DMS53 treated with DMSO at 0.1 percent for 48 hours (cell line): ENCODE results near the gene ARHGEF2.
A peak's percentile ranks its signal among the peaks of the same experiment; 100 is the strongest.
"Not testable (repeated sequence)": the region's sequence is repeated elsewhere in the genome, so short reads cannot be mapped to it uniquely, and the experiment has no call there.

Experiments
- DNase-seq: peaks from one replicate; lab custom pipeline; 2025; ENCODE audit not compliant: unreplicated experiment; lab: John Stamatoyannopoulos, UW

The ARHGEF2 gene

GRCh38 chr1:155990005-155990739, 11.8 kb upstream of the ARHGEF2 start:
- DNase-seq: no peak

DNA sequence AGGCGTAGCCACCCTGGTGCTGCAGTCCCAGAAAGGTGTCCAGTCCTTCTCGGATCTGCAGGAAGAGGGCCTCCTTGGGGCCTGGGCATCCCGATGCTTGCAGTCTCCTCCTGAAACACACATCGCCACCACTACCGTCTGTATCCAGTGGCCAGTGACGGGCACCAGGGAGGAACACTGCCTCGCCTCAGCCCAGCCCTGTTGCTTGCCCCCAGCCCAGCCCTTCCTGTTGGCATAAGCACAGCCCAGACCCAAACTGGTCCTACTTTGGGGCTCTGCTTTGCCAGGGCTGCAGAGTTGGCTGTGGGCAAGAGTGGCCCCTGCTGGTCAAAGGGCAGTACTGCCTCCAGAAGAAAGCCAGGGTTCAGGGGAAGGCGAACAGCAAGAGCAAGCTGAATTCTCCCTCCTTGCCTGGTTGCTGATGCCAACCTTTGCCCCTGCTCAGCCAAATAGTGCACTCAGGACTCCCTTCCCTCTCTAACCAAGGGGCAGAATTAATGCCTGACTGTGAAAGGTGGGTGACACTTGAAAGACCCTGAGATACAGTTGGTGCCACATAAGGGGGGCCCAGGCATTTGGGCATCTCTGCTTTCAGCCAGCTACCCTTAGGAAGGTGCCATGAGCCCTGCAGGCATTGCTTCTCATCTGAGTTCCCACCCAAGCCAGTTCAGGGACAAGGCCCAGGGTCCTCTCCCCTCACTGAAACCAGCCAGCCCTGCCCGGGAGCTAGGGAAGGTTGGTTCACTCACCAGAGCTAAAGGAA, 11.1 kb upstream of the ARHGEF2 start:
- DNase-seq: peak; percentile 48

- DNase-seq: not testable (repeated sequence)
Measured at GRCh38 chr1:155984903-155985645, 6.7 kb upstream of the ARHGEF2 start.

DNA sequence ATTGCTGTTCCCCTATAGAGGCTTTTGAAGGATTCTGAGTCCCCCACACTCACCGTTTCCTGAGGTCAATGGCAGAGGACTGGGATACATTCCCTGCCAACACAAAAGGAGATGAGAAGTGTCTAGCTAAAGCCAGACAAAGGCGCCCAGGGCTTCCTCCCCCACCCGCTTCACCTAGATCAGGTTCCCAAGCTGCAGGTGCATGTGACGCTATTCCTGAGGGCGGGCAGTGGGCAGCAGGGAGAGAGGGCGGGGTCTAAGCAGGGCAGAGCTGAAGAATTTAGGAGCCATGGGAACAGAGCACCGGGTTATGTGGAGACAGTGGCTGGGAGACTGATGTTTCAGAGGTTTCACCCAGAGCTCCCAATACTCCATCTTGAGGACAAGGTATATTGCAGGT, 6.0 kb upstream of the ARHGEF2 start:
- peak; percentile 66 for DNase-seq

DNA sequence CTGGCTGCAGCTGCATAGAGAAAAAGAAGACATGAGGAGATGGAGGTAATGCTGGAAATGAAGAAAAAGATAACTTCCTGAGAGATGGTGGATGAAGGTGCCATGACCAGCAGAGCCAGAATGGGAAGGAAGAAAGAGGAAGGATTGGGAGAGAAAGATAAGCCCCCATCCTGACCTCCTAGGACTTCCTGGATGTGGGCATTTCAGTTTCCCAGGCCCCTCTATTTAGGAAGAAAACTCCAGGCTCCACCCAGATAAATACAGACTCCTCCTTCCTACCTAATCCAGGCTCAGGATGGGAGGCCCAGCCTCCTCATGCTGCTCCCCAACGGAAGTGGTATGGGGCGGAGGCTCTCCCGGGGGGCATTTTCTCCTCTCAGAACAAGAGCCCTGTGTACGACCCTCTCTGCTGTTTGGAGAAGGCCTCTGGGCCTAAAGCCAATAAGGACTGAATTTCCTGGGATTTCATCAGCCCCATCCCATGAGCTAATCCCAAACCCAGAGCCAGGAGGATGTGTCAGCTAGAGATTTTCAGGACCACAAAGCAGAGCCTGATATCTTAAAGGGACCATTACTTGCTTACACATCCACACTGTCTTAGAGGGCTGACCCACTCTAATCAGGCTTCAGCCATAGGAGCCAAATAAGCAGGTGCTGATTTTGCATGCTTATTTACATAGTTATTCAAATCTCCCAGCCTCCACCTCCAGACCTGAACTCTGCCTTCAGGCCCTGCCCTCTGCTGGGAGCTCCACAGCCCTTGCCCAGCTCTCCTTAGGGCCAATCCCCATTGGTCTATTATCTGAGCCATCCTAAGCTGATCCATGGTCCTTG, 5.1 kb upstream of the ARHGEF2 start:
- DNase-seq: peak; percentile 58

DNA sequence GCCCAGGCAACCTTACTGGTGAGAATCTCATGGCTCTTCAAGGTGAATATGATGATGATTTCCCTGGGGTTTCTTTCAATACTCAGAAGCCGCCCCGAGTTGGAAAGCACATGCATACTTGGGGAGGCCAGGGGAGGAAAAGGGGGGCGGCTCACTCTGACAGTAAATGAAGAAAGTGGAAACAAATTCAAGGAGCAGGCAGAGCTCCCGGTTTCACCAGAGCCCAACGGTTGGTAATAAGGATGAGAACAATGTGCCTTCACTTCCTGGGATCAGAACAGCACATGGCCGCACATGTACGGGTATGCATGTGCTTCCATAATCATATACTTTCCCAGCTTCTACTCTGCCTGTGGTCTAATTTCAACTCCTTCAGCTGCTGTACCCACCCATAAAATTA, 3.8 kb upstream of the ARHGEF2 start:
- no peak for DNase-seq

DNA sequence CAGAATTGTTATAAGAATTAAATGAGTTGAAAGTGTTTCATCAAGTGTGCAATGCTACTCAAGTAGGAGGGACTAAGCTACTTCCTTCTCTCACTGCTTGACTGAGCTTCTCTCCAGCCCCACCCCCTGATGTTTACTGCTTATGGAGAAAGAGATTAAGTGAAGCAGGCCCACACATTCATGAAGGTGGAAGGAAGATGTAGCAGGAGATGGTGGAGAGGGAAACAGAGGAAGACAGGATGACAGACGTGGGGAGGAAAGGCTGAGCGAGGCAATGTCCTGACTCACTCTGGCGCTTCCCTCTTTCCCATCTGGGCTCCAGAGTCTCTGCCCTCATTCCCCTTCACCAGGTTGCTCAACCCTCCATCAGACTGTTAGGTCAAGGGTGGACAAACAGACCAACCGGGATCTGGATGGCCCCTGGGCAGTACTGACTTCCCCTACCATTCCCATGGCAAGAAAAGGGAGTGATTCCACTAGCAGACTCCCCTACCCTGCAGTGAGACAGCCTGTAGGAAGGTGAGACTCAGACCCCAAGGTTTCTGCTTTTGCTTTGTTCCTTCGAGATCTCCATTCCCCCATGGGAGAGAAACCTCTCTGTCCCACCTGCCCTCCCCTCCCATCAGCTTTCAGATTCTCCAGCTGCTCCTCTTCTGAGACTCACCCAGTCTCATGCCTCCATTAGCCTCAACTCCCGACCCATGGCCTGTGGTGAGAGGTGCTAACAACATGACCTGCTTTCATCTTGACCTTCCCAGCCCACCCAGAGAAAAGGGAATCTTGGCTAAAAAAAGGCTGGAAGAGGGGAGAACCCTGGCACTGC, 3.1 kb upstream of the ARHGEF2 start:
- no peak for DNase-seq

GRCh38 chr1:155979597-155980343, 1.4 kb upstream of the ARHGEF2 start:
- DNase-seq: no peak

- no peak for DNase-seq
Measured at GRCh38 chr1:155978973-155979429, 654 bp upstream of the ARHGEF2 start.

DNA sequence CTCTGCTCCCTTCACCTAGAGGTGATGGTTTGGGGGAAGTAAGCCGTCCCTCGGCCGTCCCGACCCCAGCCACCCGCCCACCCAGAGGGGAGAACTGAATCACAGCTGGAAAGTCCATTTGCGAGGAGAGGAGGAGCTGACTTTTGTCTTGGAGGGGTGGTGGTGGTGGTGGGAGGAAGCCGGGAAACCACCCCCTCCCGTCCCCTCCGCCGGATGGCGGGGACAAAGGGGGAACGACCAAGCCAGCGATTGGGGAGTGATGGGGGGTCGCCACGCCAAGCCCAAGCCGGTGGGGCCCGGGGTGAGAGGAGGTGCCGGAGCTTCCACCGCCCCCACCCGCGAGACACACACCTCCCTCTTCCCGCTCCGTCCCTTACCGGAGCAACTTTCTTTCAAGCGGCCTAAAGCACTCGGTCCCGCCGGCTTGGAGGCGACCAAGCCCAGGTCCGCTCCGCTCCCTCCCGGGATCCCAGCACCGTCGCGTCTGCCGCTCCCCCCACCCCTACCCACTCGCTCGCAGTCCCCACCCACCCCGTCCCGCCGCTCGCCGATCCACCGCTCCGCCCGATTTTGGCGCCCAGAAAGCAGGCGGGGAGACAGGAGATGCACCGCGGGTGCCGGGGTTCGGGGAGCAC, 540 bp downstream of the ARHGEF2 start:
- DNase-seq: no peak

- DNase-seq: peak; percentile 7
Measured at GRCh38 chr1:155976913-155977689, 1.2 kb downstream of the ARHGEF2 start.

DNA sequence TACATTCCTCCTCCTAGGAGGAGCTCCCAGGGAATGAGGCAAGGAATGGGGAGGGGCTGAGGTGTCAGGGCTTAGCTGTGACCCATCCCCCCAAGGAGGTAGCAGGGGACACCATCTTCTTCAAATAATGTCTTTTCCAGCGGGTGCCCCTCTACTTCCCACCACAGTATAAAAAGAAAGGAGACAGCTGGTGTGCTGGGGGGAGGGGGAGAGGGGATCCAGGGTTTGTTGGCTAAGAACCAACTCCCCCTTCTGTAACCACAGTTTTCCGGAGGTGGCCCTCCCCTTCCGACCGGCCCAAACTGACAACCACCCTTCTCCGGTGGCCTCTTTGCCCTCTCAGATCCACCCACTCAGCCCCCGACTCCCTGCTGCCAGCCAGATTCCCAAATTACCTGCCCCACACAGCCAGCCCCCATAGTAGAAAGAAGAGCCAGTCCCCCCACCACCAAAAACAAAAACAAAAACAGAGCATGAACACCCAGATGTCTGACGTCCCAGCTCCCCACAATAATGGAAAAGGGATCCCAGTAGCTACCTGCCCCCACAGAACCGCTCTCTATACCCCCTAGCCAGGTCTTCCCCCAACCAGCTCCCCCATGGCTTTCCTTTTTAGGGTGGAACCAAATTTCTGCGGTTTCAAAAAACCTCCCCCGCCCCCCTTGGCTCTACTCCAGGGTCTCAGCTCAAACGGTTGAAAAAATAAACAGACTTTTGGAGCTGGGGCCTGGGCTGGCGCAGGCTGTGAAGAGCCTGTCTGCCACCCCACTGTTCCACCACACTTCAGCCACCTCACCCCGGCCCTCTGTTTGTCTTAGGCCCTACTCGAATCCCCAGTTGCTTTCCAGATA, 2.1 kb downstream of the ARHGEF2 start:
- DNase-seq: no peak

- no peak for DNase-seq
Measured at GRCh38 chr1:155975375-155976061, 2.8 kb downstream of the ARHGEF2 start.

DNA sequence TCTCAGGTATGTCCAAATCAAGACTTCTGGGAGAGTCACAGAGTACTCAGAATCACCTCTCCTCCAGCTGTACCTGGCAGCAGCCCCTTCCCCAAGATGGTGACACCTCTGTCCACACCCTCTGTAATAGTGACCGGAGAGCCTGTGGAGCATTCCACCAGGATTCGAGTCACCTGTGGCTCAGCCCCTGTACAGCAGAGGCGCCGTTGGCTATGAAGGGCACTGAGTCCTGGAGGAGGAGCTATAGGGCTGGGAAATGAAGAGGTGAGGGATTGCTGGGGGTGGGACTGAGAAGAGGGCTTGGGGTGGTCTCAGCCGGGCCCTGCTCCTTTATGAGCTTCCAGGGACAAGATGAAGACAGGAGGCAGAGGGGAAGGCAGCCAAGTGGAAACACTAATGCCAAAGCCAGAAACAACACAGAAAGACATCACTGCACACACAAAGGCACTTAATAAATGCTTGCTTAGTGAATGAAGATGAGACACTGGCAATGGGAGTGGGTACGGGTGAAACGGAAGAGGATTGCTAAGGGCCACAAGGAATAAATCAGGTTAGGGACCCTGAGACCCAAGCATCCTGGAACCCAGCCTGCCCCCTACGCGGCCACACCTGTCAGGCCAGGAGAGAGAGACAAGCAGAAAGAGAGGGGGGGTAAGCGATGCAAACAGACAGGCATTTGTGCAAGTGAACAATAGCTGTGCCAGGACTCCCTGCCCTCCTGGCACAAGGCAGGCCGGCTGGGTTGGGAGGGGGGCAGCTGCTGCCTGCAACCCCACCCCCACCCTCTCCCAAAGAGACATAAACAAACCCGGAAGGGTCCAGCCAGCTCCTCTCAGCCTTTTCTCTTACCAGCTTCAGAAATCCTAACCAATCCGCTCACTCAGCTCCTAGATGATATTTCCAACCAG, 3.9 kb downstream of the ARHGEF2 start:
- no peak for DNase-seq

GRCh38 chr1:155973723-155974122, 4.6 kb downstream of the ARHGEF2 start:
- no peak for DNase-seq
